IMR-90 (cell line): ENCODE results near the gene SLC30A2. TPM values are rescaled to one million over a fixed set of nuclear protein-coding genes. Genes with fewer than 3 reads are reported as not detected.

Experiments
- ATAC-seq: fragments of 200-7000 bp; cut with Tn5 transposase; 2 replicates; pipeline ENCODE4 v1.9.1; 2020; ENCODE audit warnings: low read depth, mild to moderate bottlenecking, moderate library complexity
- BruUV-seq: library from RNA; stranded (reverse); fragments of 400-500 nt; replicated peaks from 2 replicates; lab custom pipeline; 2021; lab: Mats Ljungman, UMichigan
- CTCF ChIA-PET: fragments of 300-600 bp; formaldehyde crosslinking; extraction: SDS; loops from one replicate; lab custom pipeline; 2021; ENCODE audit warnings: antibody characterized with exemption; lab: Yijun Ruan, JAX
- POLR2A ChIA-PET: fragments of 300-600 bp; sonication (Branson Sonifier 250); formaldehyde crosslinking; loops from one replicate; lab custom pipeline; 2022; ENCODE audit warnings: antibody characterized with exemption; ENCODE audit not compliant: unreplicated experiment; lab: Charles Lee
- DNase-seq: peaks from one replicate; pipeline ENCODE4 v3.0.0; 2013
- H2AFZ ChIP-seq: replicated peaks from 2 replicates; pipeline ENCODE3; 2013; ENCODE audit warnings: low read length, mild to moderate bottlenecking; ENCODE audit not compliant: poor library complexity
- H2AK5ac ChIP-seq: 2 replicates; pipeline ENCODE4 v1.6.1; 2013; ENCODE audit warnings: low read depth, low read length, inconsistent platforms
- H2AK9ac ChIP-seq: replicated peaks from 2 replicates; pipeline ENCODE3; 2013; ENCODE audit warnings: mild to moderate bottlenecking, low read depth, low read length, moderate library complexity; ENCODE audit not compliant: poor library complexity
- H2BK120ac ChIP-seq: 2 replicates; pipeline ENCODE4 v1.6.1; 2013; ENCODE audit warnings: low read depth, low read length, inconsistent platforms
- H2BK15ac ChIP-seq: 3 replicates; pipeline ENCODE4 v1.6.1; 2013; ENCODE audit warnings: low read depth, low read length, inconsistent platforms
- H2BK20ac ChIP-seq: 2 replicates; pipeline ENCODE4 v1.6.1; 2013; ENCODE audit warnings: low read depth, mild to moderate bottlenecking, inconsistent platforms, low read length, moderate library complexity
- H2BK5ac ChIP-seq: 2 replicates; pipeline ENCODE4 v1.6.1; 2013; ENCODE audit warnings: mild to moderate bottlenecking, low read depth, low read length, inconsistent platforms; ENCODE audit not compliant: poor library complexity, severe bottlenecking
- H3K14ac ChIP-seq: replicated peaks from 2 replicates; pipeline ENCODE4 v1.6.1; 2013; ENCODE audit warnings: low read depth, low read length, inconsistent platforms
- H3K18ac ChIP-seq: 2 replicates; pipeline ENCODE4 v1.6.1; 2013; ENCODE audit warnings: low read depth, low read length, control low read depth
- H3K23ac ChIP-seq: 2 replicates; pipeline ENCODE4 v1.6.1; 2013; ENCODE audit warnings: low read depth, low read length, inconsistent platforms
- H3K27ac ChIP-seq: 2 replicates; pipeline ENCODE4 v1.5.1; 2013; ENCODE audit warnings: mild to moderate bottlenecking, control low read depth, low read length; ENCODE audit not compliant: insufficient read depth
- H3K27me3 ChIP-seq: 2 replicates; pipeline ENCODE4 v1.6.1; 2013; ENCODE audit warnings: low read length; ENCODE audit not compliant: control insufficient read depth, insufficient read depth
- H3K36me3 ChIP-seq: 2 replicates; pipeline ENCODE4 v1.6.1; 2013; ENCODE audit warnings: low read length, mixed read lengths; ENCODE audit not compliant: control insufficient read depth, insufficient read depth
- H3K4ac ChIP-seq: 2 replicates; pipeline ENCODE4 v1.6.1; 2013; ENCODE audit warnings: low read depth, low read length, inconsistent platforms
- H3K4me1 ChIP-seq: 2 replicates; pipeline ENCODE4 v1.6.1; 2013; ENCODE audit warnings: low read length, mixed read lengths; ENCODE audit not compliant: control insufficient read depth, insufficient read depth
- H3K4me2 ChIP-seq: 2 replicates; pipeline ENCODE4 v1.6.1; 2013; ENCODE audit warnings: low read depth, mild to moderate bottlenecking, control low read depth, low read length, moderate library complexity
- H3K4me3 ChIP-seq: 2 replicates; pipeline ENCODE4 v1.5.1; 2013; ENCODE audit warnings: low read depth, mild to moderate bottlenecking, control low read depth, low read length, moderate library complexity; ENCODE audit not compliant: insufficient read depth
- H3K56ac ChIP-seq: 2 replicates; pipeline ENCODE4 v1.6.1; 2013; ENCODE audit warnings: low read length, inconsistent platforms; ENCODE audit not compliant: insufficient read depth; ENCODE audit errors: extremely low read depth
- H3K79me1 ChIP-seq, 2 experiments: 2 replicates each; pipeline ENCODE4 v1.6.1; 2013; ENCODE audit warnings: low read length in 2 of 2, inconsistent platforms in 1 of 2, low read depth in 1 of 2
- H3K9ac ChIP-seq: 2 replicates; pipeline ENCODE4 v1.6.1; 2013; ENCODE audit warnings: low read depth, low read length, control low read depth
- H3K9me1 ChIP-seq: 2 replicates; pipeline ENCODE4 v1.6.1; 2013; ENCODE audit warnings: low read length, inconsistent platforms; ENCODE audit not compliant: insufficient read depth
- H3K9me3 ChIP-seq: 2 replicates; pipeline ENCODE4 v1.6.1; 2013; ENCODE audit warnings: low read length; ENCODE audit not compliant: control insufficient read depth, insufficient read depth
- H4K20me1 ChIP-seq: 2 replicates; pipeline ENCODE4 v1.6.1; 2013; ENCODE audit warnings: low read length, inconsistent platforms; ENCODE audit not compliant: insufficient read depth
- H4K5ac ChIP-seq: 2 replicates; pipeline ENCODE4 v1.6.1; 2013; ENCODE audit warnings: mild to moderate bottlenecking, low read depth, low read length, control low read depth
- H4K8ac ChIP-seq, 2 experiments: 2 replicates each; pipeline ENCODE4 v1.6.1; 2013; ENCODE audit warnings: low read depth in 2 of 2, low read length in 2 of 2, control low read depth in 1 of 2, inconsistent platforms in 1 of 2
- H4K91ac ChIP-seq: 2 replicates; pipeline ENCODE4 v1.6.1; 2013; ENCODE audit warnings: low read depth, low read length, inconsistent platforms; ENCODE audit not compliant: insufficient read depth
- CTCF ChIP-seq: conservative IDR thresholded peaks from 2 replicates; pipeline ENCODE4 v1.5.1; 2012; ENCODE audit warnings: mild to moderate bottlenecking, low read depth, low read length, improper control_type of control experiment
- MAZ ChIP-seq: IDR thresholded peaks from 2 replicates; pipeline ENCODE4 v1.6.1; 2012; ENCODE audit warnings: low read depth, mild to moderate bottlenecking, low read length, improper control_type of control experiment, moderate library complexity, borderline replicate concordance
- NFE2L2 ChIP-seq: fragments of 150-350 bp; IDR thresholded peaks from 2 replicates; pipeline ENCODE4 v1.6.1; 2016; ENCODE audit warnings: low read depth, mild to moderate bottlenecking, low read length
- POLR2A ChIP-seq: IDR thresholded peaks from 2 replicates; pipeline ENCODE4 v1.6.1; 2012; ENCODE audit warnings: mild to moderate bottlenecking, low read depth, low read length
- RAD21 ChIP-seq: IDR thresholded peaks from 2 replicates; pipeline ENCODE4 v1.6.1; 2012; ENCODE audit warnings: low read length, improper control_type of control experiment
- USF2 ChIP-seq: fragments of 150-350 bp; IDR thresholded peaks from 2 replicates; pipeline ENCODE4 v1.6.1; 2017; ENCODE audit warnings: mild to moderate bottlenecking, antibody characterized with exemption, low read length, low read depth
- WGBS, 2 experiments: methylation state at CpG; one replicate each; pipeline versions ENCODE4 v1.1.5 to v1.1.7; 2013; ENCODE audit warnings: missing lambda C conversion rate in 2 of 2; ENCODE audit not compliant: insufficient read length in 1 of 2; ENCODE audit errors: extremely low coverage in 2 of 2; 5-methylcytosine and 5-hydroxymethylcytosine counted together
- dilution Hi-C: fragments of 300-500 bp; cut with HindIII; formaldehyde crosslinking; loops from one replicate; pipeline ENCODE4 v1.14.3; 2018; ENCODE audit warnings: low sequenced_read_pairs; ENCODE audit not compliant: unreplicated experiment
- in situ Hi-C: fragments of 300-500 bp; cut with MboI; formaldehyde crosslinking; loops from 3 replicates; pipeline ENCODE4 v1.14.3; 2019; ENCODE audit warnings: low sequenced_read_pairs, inconsistent platforms, mixed read lengths
- intact Hi-C: fragments of 100-400 bp; cut with micrococcal nuclease; formaldehyde crosslinking; loops from 2 replicates; pipeline ENCODE4 v1.10.0; 2022
- polyA plus RNA-seq, 3 experiments: library from polyadenylated mRNA; depleted of rRNA; stranded (reverse); fragments of >200 nt; gene quantifications; 2 replicates each; pipeline ENCODE4 v1.2.3, GENCODE V29; 2012; ENCODE audit warnings: low replicate concordance in 1 of 3
- total RNA-seq: library from RNA; depleted of rRNA; stranded (reverse); fragments of >200 nt; gene quantifications from 2 replicates; pipeline ENCODE4 v1.2.3, GENCODE V29; 2012

The SLC30A2 gene
- total and polyA plus RNA-seq, 2 of the 4 experiments (the other 2 are of a cell fraction), result not detected

- ChIA-PET CTCF (no interaction called here), POLR2A (no interaction called here)
- H3K27ac ChIP-seq, result no peak overlapping the region
- H3K14ac ChIP-seq, result no peak overlapping the region
- no peak overlapping the region for H2BK120ac ChIP-seq
- H2BK20ac ChIP-seq, result no peak overlapping the region
- no peaks in the 10 kb centered on the region for H3K36me3 ChIP-seq
- no peak for ATAC-seq
- no peaks in the 10 kb centered on the region for H3K9me1 ChIP-seq
- no peak overlapping the region for H3K18ac ChIP-seq
- no peaks in the 10 kb centered on the region for H3K79me1 ChIP-seq
- H2AK5ac ChIP-seq, result no peak overlapping the region
- no peak overlapping the region for H4K91ac ChIP-seq
- peaks cover 2% of the 10 kb centered on the region; the same call in 1 of the 2 replicates for H3K9me3 ChIP-seq
- no peak overlapping the region for H2AFZ ChIP-seq
- intact Hi-C loops (no loop called here), in situ Hi-C loops (no loop called here), dilution Hi-C loops (no loop called here)
- H3K4me2 ChIP-seq, result no peak overlapping the region
- no peak overlapping the region for H3K4ac ChIP-seq
- no peak overlapping the region for H2AK9ac ChIP-seq
- H4K20me1 ChIP-seq, result no peaks in the 10 kb centered on the region
- peaks cover 43% of the 10 kb centered on the region for H3K27me3 ChIP-seq
- no CpG with 5 or more reads among the region's 1 CpG for WGBS, 2 experiments
- H3K23ac ChIP-seq, result no peak overlapping the region
- H3K4me1 ChIP-seq, result no peaks in the 10 kb centered on the region
- H4K5ac ChIP-seq, result no peak overlapping the region
- no peak for TF ChIP-seq USF2
- TF ChIP-seq RAD21, result no peak
- no peak for TF ChIP-seq POLR2A
- no peak for TF ChIP-seq CTCF
- TF ChIP-seq NFE2L2, result no peak
- no peak for TF ChIP-seq MAZ
- H2BK15ac ChIP-seq, result no peak overlapping the region
- no peak overlapping the region for H4K8ac ChIP-seq
- no peak overlapping the region for H2BK5ac ChIP-seq
- DNase-seq, result no peak
- H3K56ac ChIP-seq, result no peak overlapping the region
- H3K9ac ChIP-seq, result no peak overlapping the region
- H3K4me3 ChIP-seq, result no peak overlapping the region
- BruUV-seq, result no TSS peak
These were observed 31.6 kb upstream of the SLC30A2 start for GRCh38 chr1:26077524-26077923.
